AG04450 (cell line): ENCODE measurements around the gene ASB10. TPM values are rescaled to one million over a fixed set of nuclear protein-coding genes. Genes with fewer than 3 reads are reported as not detected.

Source experiments
- CTCF ChIA-PET: fragments of 300-600, 350-600 bp; formaldehyde crosslinking; extraction: SDS; loops from one replicate; lab custom pipeline; 2022; ENCODE audit warnings: antibody characterized with exemption, inconsistent platforms; lab: Charles Lee
- POLR2A ChIA-PET: fragments of 350-600 bp; formaldehyde crosslinking; extraction: SDS; loops from one replicate; lab custom pipeline; 2021; ENCODE audit warnings: antibody characterized with exemption, inconsistent platforms; lab: Yijun Ruan, JAX
- DNase-seq: peaks from one replicate; pipeline ENCODE4 v3.0.0-alpha.2; 2011; ENCODE audit warnings: low read depth, low spot score
- H3K27ac ChIP-seq: one replicate; pipeline ENCODE4 v1.5.1; 2012; ENCODE audit warnings: low read depth, low read length, control low read depth
- H3K27me3 ChIP-seq: one replicate; pipeline ENCODE4 v1.6.0; 2012; ENCODE audit warnings: low read length; ENCODE audit not compliant: control insufficient read depth, insufficient read depth
- H3K4me3 ChIP-seq: 2 replicates; pipeline ENCODE4 v1.5.1; 2011; ENCODE audit warnings: mild to moderate bottlenecking, low read depth, low read length, control low read depth
- H3K9me3 ChIP-seq: 2 replicates; pipeline ENCODE4 v1.5.1; 2012; ENCODE audit warnings: low read length; ENCODE audit not compliant: control insufficient read depth, insufficient read depth
- polyA plus RNA-seq: library from polyadenylated mRNA; depleted of rRNA; stranded (reverse); fragments of >200 nt; gene quantifications from 2 replicates; pipeline ENCODE4 v1.2.3, GENCODE V29; 2011
- TF ChIP-seq, protein P1 (sequence below): IDR thresholded peaks from 2 replicates; pipeline ENCODE4 v1.5.1; 2011; ENCODE audit warnings: low read depth, low read length, control low read depth, inconsistent platforms

Gene ASB10
- polyA plus RNA-seq, 1 experiment = not detected

DNA sequence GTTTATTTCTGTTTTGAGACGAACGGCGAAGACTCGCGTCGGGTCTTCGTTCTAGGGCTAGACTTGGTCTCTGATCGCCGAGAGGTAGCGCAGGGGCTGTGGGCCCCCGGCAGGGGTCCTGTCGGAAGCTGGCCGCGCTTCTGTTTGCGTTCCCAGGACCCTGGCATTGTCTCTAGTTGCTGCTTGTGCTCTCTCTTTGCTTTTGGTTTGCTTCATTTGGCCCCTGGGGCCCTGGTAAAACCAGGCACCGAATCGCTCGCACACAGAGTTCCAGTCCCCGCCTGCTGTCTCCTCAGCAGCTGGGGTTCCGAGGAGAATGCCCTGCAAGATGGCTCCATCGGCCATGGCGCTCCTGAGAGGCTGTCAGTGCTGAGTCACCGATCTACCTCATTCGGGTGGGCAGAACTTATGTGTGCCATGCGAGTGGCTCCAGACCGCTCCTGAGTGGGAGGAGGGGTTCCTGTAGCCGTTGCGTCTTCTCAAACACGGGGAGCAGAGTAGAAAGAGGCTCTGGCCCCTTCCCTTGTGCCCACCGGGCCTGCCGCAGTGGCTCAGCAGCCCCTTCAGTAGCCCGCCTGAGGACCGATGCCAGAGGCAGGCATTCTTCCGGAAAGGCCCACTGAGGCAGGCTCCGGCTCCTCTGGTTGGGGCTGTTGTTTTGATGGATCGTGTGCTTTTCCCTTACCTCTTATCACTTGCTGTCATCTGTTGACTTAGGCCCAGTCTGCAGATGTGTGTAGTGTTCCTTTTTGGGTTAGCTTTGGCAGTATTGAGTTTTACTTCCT is 46.1 kb upstream of the ASB10 start:
- TF ChIP-seq, protein P1, sequence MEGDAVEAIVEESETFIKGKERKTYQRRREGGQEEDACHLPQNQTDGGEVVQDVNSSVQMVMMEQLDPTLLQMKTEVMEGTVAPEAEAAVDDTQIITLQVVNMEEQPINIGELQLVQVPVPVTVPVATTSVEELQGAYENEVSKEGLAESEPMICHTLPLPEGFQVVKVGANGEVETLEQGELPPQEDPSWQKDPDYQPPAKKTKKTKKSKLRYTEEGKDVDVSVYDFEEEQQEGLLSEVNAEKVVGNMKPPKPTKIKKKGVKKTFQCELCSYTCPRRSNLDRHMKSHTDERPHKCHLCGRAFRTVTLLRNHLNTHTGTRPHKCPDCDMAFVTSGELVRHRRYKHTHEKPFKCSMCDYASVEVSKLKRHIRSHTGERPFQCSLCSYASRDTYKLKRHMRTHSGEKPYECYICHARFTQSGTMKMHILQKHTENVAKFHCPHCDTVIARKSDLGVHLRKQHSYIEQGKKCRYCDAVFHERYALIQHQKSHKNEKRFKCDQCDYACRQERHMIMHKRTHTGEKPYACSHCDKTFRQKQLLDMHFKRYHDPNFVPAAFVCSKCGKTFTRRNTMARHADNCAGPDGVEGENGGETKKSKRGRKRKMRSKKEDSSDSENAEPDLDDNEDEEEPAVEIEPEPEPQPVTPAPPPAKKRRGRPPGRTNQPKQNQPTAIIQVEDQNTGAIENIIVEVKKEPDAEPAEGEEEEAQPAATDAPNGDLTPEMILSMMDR = no peak
- Histone ChIP-seq H3K27ac (peak overlapping the region; percentile 85), H3K9me3 (no peaks in the 10 kb centered on the region; the same call in 1 of the 2 replicates), H3K4me3 (peak overlapping the region; percentile 96), H3K27me3 (no peaks in the 10 kb centered on the region)
- ChIA-PET CTCF (interaction anchor here (1.2 to 4.6 kb wide), 2 partner anchors 11 to 13 kb away, joined by 4 to 29 read pairs; no protein-coding TSS in a partner anchor), POLR2A (interaction anchor here (0.6 kb wide), 1 partner anchor 1973 kb away, joined by 3 read pairs; no protein-coding TSS in a partner anchor)
- peak; percentile 50 for DNase-seq

DNA sequence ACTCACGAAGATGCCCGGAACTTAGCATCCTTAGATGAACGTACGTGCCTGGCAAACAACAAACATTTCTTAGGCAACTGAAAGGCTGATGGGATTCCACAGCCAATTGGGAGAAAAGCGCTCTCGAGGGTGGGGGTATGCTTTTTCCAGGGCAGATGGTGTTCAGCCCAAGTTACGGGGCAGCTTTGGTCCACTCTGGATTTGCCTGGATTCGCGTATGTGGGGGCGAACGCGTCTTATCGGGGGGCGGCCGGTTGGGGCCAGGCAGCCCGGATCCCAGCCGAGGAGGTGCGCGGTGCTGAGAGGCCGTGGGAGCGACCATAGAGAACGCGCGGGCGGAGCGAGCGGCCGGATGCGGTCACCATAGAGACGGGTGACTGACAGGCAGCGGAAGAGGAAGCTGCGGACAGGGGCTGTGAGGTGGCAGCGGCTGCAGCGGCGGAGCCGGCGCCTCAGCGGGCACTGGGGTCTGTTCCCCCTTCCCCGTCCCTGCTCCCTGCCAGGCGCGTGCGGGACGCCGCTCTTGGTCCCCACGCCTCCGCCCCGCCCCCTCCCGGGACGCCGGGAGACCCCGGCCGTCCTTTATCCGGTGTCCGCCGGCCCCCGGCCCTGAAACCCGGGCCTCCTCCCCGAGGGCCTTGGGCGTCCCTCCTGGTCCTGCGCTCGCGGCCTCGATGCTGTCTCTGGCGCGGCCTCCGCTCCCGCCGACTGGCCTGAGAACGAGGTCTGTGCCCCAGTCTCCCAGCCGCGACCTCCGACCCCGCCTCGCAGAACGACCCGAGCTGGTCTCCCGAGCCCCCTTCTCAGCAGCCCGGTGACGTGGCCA is 45.3 kb upstream of the ASB10 start, which contains the start of gene CHPF2:
CHPF2 (plus strand) TSS at position 393 of the 826 bp plus-strand sequence. CDS start 1,529 bp downstream, outside the sequence.
- ChIA-PET CTCF (interaction anchor here (1.2 to 4.6 kb wide), 2 partner anchors 12 to 14 kb away, joined by 4 to 29 read pairs; no protein-coding TSS in a partner anchor), POLR2A (interaction anchor here (0.6 kb wide), 1 partner anchor 1973 kb away, joined by 3 read pairs; no protein-coding TSS in a partner anchor)
- Histone ChIP-seq H3K27me3 (no peaks in the 10 kb centered on the region), H3K4me3 (peak within 1 kb of the TSS; percentile 96), H3K9me3 (no peaks in the 10 kb centered on the region; the same call in 1 of the 2 replicates), H3K27ac (peak within 1 kb of the TSS; percentile 85)
- TF ChIP-seq, protein P1 = no peak
- DNase-seq = peak; percentile 56

DNA sequence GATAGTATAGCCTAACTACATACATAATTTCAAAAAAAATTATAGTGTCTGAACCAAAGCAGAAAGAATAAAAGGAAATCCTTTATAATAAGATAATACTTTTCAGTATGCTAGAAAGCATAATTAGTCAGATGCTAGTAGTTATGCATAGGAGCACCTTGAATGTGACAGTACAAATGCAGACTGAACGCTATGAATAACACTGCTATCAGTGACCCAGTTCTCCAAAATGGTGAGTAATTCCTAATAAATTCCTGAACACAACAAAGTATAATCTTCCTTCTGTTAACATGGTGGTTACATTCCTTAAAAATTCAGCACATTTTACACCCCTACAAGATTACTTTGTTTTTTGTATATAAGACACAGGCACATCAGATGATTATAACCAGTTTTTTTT is 44.0 kb upstream of the ASB10 start:
- no peaks in the 10 kb centered on the region; the same call in 1 of the 2 replicates for H3K9me3 ChIP-seq
- ChIA-PET POLR2A (no interaction called here), CTCF (no interaction called here)
- no peak for DNase-seq
- no peak overlapping the region for H3K4me3 ChIP-seq
- H3K27ac ChIP-seq = no peak overlapping the region
- TF ChIP-seq, protein P1 = no peak
- H3K27me3 ChIP-seq = no peaks in the 10 kb centered on the region

DNA sequence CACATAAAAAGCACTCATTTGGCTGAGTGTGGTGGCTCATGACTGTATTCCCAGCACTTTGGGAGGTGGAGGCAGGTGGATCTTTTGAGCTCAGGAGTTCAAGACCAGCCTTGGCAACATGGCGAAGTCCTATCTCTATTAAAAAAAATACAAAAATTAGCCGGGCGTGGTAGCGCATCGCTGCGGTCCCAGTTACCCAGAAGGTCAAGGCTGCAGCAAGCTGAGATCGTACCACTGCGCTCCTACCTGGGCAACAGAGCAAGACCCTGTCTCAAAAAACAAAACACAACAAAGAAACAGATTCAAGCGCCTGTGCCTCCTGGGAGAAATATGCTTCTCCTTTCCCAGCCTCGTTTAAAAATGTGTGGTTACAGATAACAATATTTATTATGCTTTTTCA is 42.2 kb upstream of the ASB10 start:
- no peak for DNase-seq
- ChIA-PET CTCF (no interaction called here), POLR2A (no interaction called here)
- TF ChIP-seq, protein P1 = no peak
- Histone ChIP-seq H3K9me3 (no peaks in the 10 kb centered on the region; the same call in 1 of the 2 replicates), H3K27ac (no peak overlapping the region), H3K27me3 (no peaks in the 10 kb centered on the region), H3K4me3 (no peak overlapping the region)
